ENCODE results near the gene GHRHR. TPM values are rescaled to one million over a fixed set of nuclear protein-coding genes. Genes with fewer than 3 reads are reported as not detected.

The GHRHR gene
- total RNA-seq, 1 donor from 2014 or later, result not detected

GRCh38 chr7:30923774-30924413 is 39.9 kb upstream of the GHRHR start:
- no peaks in the 10 kb centered on the region for H3K36me3 Mint-ChIP-seq (ENCODE audit: unreplicated experiment)
- H3K27ac Mint-ChIP-seq (ENCODE audit: unreplicated experiment), result no peak overlapping the region
- peaks cover 1% of the 10 kb centered on the region for H3K9me3 Mint-ChIP-seq (ENCODE audit: unreplicated experiment)
- TF ChIP-seq CTCF (IDR thresholded peaks at IDR 0.05; ENCODE audit: partially characterized antibody, unreplicated experiment), result no peak
- DNase-seq, result peak; percentile 16
- no peaks in the 10 kb centered on the region for H3K4me1 Mint-ChIP-seq (ENCODE audit: low read depth, unreplicated experiment)
- H3K27me3 Mint-ChIP-seq (ENCODE audit: unreplicated experiment), result peaks cover 6% of the 10 kb centered on the region
- H3K4me3 Mint-ChIP-seq (ENCODE audit: unreplicated experiment), result no peak overlapping the region

- TF ChIP-seq CTCF (IDR thresholded peaks at IDR 0.05; ENCODE audit: partially characterized antibody, unreplicated experiment), result no peak
- no peak overlapping the region for H3K4me3 Mint-ChIP-seq (ENCODE audit: unreplicated experiment)
- peaks cover 6% of the 10 kb centered on the region for H3K27me3 Mint-ChIP-seq (ENCODE audit: unreplicated experiment)
- no peaks in the 10 kb centered on the region for H3K4me1 Mint-ChIP-seq (ENCODE audit: low read depth, unreplicated experiment)
- H3K27ac Mint-ChIP-seq (ENCODE audit: unreplicated experiment), result no peak overlapping the region
- peaks cover 1% of the 10 kb centered on the region for H3K9me3 Mint-ChIP-seq (ENCODE audit: unreplicated experiment)
- DNase-seq, result no peak
- no peaks in the 10 kb centered on the region for H3K36me3 Mint-ChIP-seq (ENCODE audit: unreplicated experiment)
Observed at GRCh38 chr7:30924624-30925023, 39.1 kb upstream of the GHRHR start.

- H3K36me3 Mint-ChIP-seq (ENCODE audit: unreplicated experiment), result no peaks in the 10 kb centered on the region
- no peak overlapping the region for H3K4me3 Mint-ChIP-seq (ENCODE audit: unreplicated experiment)
- TF ChIP-seq CTCF (IDR thresholded peaks at IDR 0.05; ENCODE audit: partially characterized antibody, unreplicated experiment), result no peak
- no peak for DNase-seq
- no peaks in the 10 kb centered on the region for H3K4me1 Mint-ChIP-seq (ENCODE audit: low read depth, unreplicated experiment)
- H3K27me3 Mint-ChIP-seq (ENCODE audit: unreplicated experiment), result peaks cover 6% of the 10 kb centered on the region
- no peak overlapping the region for H3K27ac Mint-ChIP-seq (ENCODE audit: unreplicated experiment)
- peaks cover 1% of the 10 kb centered on the region for H3K9me3 Mint-ChIP-seq (ENCODE audit: unreplicated experiment)
Observed at GRCh38 chr7:30925117-30925516, 38.6 kb upstream of the GHRHR start.

- peaks cover 7% of the 10 kb centered on the region for H3K27me3 Mint-ChIP-seq (ENCODE audit: unreplicated experiment)
- no peak overlapping the region for H3K27ac Mint-ChIP-seq (ENCODE audit: unreplicated experiment)
- no peak for DNase-seq
- H3K4me1 Mint-ChIP-seq (ENCODE audit: low read depth, unreplicated experiment), result peaks cover 4% of the 10 kb centered on the region
- no peaks in the 10 kb centered on the region for H3K36me3 Mint-ChIP-seq (ENCODE audit: unreplicated experiment)
- H3K9me3 Mint-ChIP-seq (ENCODE audit: unreplicated experiment), result peaks cover 1% of the 10 kb centered on the region
- TF ChIP-seq CTCF (IDR thresholded peaks at IDR 0.05; ENCODE audit: partially characterized antibody, unreplicated experiment), result no peak
- no peak overlapping the region for H3K4me3 Mint-ChIP-seq (ENCODE audit: unreplicated experiment)
Observed at GRCh38 chr7:30925913-30926312, 37.8 kb upstream of the GHRHR start.

- peaks cover 7% of the 10 kb centered on the region for H3K27me3 Mint-ChIP-seq (ENCODE audit: unreplicated experiment)
- no peaks in the 10 kb centered on the region for H3K36me3 Mint-ChIP-seq (ENCODE audit: unreplicated experiment)
- DNase-seq, result no peak
- H3K4me1 Mint-ChIP-seq (ENCODE audit: low read depth, unreplicated experiment), result peaks cover 4% of the 10 kb centered on the region
- peaks cover 1% of the 10 kb centered on the region for H3K9me3 Mint-ChIP-seq (ENCODE audit: unreplicated experiment)
- no peak overlapping the region for H3K4me3 Mint-ChIP-seq (ENCODE audit: unreplicated experiment)
- H3K27ac Mint-ChIP-seq (ENCODE audit: unreplicated experiment), result no peak overlapping the region
- TF ChIP-seq CTCF (IDR thresholded peaks at IDR 0.05; ENCODE audit: partially characterized antibody, unreplicated experiment), result no peak
Observed at GRCh38 chr7:30926313-30926712, 37.4 kb upstream of the GHRHR start.

Measured in glutamatergic neuron (in vitro differentiated cells).